ENCODE measurements around the gene VEGFD. TPM values are rescaled to one million over a fixed set of nuclear protein-coding genes. Genes with fewer than 3 reads are reported as not detected.

Gene VEGFD
- total and polyA plus RNA-seq, 11 donors = 0.51 to 20.3 (median 3.6) TPM

- no peak for ATAC-seq
- Histone ChIP-seq H3K4me3 (no peak overlapping the region), H3K9me3 (no peaks in the 10 kb centered on the region), H3K36me3 (peaks cover 0 to 43% (median 16%) of the 10 kb centered on the region in 9 donors), H3K4me1 (peaks cover 0 to 5% (median 0%) of the 10 kb centered on the region in 12 donors), H3K27ac (no peak overlapping the region), H3K27me3 (no peaks in the 10 kb centered on the region)
- no peak for TF ChIP-seq POLR2A (IDR thresholded peaks at IDR 0.05)
- TF ChIP-seq CTCF (IDR thresholded peaks at IDR 0.05) = no peak
- intact Hi-C loops (cut with DNase I) = no loop called here
- DNase-seq = no peak
- 51 to 65% (median 58%) methylated on average over 3 of the region's 3 CpGs for WGBS, 4 donors
Measured at GRCh38 chrX:15322072-15322471, 62.1 kb downstream of the VEGFD start.

GRCh38 chrX:15321447-15321846, 62.8 kb downstream of the VEGFD start:
- H3K4me3 ChIP-seq = no peak overlapping the region
- DNase-seq (peak in 1 of 5 donors; percentile 34), ATAC-seq (peak in 1 of 4 donors; percentile 30)
- no peaks in the 10 kb centered on the region for H3K27me3 ChIP-seq
- H3K36me3 ChIP-seq = peaks cover 0 to 43% (median 16%) of the 10 kb centered on the region in 9 donors
- intact Hi-C loops (cut with DNase I) = no loop called here
- WGBS, 4 donors = 63 to 79% (median 70%) methylated on average over 4 of the region's 4 CpGs
- H3K4me1 ChIP-seq = peaks cover 0 to 5% (median 0%) of the 10 kb centered on the region in 12 donors
- no peak overlapping the region for H3K27ac ChIP-seq
- TF ChIP-seq POLR2A (IDR thresholded peaks at IDR 0.05) (no peak), CTCF (IDR thresholded peaks at IDR 0.05) (no peak)
- H3K9me3 ChIP-seq = no peaks in the 10 kb centered on the region

GRCh38 chrX:15320297-15320696, 63.9 kb downstream of the VEGFD start:
- H3K4me3 ChIP-seq = no peak overlapping the region
- peaks cover 0 to 5% (median 0%) of the 10 kb centered on the region in 12 donors for H3K4me1 ChIP-seq
- H3K36me3 ChIP-seq = peaks cover 0 to 42% (median 16%) of the 10 kb centered on the region in 9 donors
- intact Hi-C loops (cut with DNase I) = no loop called here
- DNase-seq (no peak), ATAC-seq (peak in 2 of 4 donors; percentile 39 to 49)
- WGBS, 4 donors = 32 to 54% (median 51%) methylated on average over 4 of the region's 4 CpGs
- H3K27ac ChIP-seq = peak overlapping the region in 7 of 12 donors; percentile 4 to 58 (median 20)
- H3K27me3 ChIP-seq = no peaks in the 10 kb centered on the region
- H3K9me3 ChIP-seq = no peaks in the 10 kb centered on the region
- no peak for TF ChIP-seq CTCF (IDR thresholded peaks at IDR 0.05)
- TF ChIP-seq POLR2A (IDR thresholded peaks at IDR 0.05) = no peak

DNA sequence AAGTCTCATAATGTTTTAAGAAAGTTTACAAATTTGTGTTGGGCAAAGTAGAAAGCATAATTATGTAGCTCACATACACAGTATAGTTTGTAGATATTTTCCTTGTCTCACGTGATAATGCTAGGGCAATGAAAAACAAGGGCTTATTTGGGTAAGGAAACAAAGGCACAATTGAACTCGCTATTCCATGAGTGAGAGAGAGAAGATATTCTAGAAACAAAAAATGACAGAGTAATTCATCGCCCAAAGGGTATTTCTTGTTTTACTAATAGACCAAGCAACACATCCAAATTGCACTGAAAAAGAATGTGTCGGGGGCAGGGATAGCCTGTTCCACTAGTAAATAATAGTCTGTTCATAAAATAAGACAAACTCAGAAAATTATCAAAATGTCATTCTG, 65.1 kb downstream of the VEGFD start:
- ATAC-seq = no peak
- intact Hi-C loops (cut with DNase I) = no loop called here
- peaks cover 0 to 32% (median 8%) of the 10 kb centered on the region in 9 donors for H3K36me3 ChIP-seq
- H3K9me3 ChIP-seq = no peaks in the 10 kb centered on the region
- H3K4me1 ChIP-seq = peaks cover 0 to 5% (median 0%) of the 10 kb centered on the region in 12 donors
- TF ChIP-seq POLR2A (IDR thresholded peaks at IDR 0.05) (no peak), CTCF (IDR thresholded peaks at IDR 0.05) (no peak)
- H3K27me3 ChIP-seq = no peaks in the 10 kb centered on the region
- H3K27ac ChIP-seq = no peak overlapping the region
- no peak overlapping the region for H3K4me3 ChIP-seq
- WGBS, 4 donors = 77 to 93% (median 87%) methylated on average over 4 of the region's 4 CpGs
- no peak for DNase-seq

Measured in heart left ventricle (tissue), 16 donors.